ENCODE results near the gene CMIP.

Gene CMIP

GRCh38 chr16:81460075-81460474 is 15.5 kb downstream of the CMIP start:
- Histone ChIP-seq H3K4me3 (ENCODE audit: low read depth, low read length) (no peak overlapping the region), H3K4me1 (no peaks in the 10 kb centered on the region), H3K9ac (no peak overlapping the region), H3K27ac (no peak overlapping the region), H3K36me3 (ENCODE audit: control insufficient read depth, insufficient read depth, low read length) (no peaks in the 10 kb centered on the region), H3K4me2 (ENCODE audit: low read length) (no peak overlapping the region), H2AFZ (no peak overlapping the region), H3K79me2 (peaks cover 36% of the 10 kb centered on the region), H3K27me3 (ENCODE audit: control insufficient read depth, insufficient read depth, low read length) (no peaks in the 10 kb centered on the region), H3K9me3 (ENCODE audit: control insufficient read depth, low read length) (no peaks in the 10 kb centered on the region)
- TF ChIP-seq, protein P1, sequence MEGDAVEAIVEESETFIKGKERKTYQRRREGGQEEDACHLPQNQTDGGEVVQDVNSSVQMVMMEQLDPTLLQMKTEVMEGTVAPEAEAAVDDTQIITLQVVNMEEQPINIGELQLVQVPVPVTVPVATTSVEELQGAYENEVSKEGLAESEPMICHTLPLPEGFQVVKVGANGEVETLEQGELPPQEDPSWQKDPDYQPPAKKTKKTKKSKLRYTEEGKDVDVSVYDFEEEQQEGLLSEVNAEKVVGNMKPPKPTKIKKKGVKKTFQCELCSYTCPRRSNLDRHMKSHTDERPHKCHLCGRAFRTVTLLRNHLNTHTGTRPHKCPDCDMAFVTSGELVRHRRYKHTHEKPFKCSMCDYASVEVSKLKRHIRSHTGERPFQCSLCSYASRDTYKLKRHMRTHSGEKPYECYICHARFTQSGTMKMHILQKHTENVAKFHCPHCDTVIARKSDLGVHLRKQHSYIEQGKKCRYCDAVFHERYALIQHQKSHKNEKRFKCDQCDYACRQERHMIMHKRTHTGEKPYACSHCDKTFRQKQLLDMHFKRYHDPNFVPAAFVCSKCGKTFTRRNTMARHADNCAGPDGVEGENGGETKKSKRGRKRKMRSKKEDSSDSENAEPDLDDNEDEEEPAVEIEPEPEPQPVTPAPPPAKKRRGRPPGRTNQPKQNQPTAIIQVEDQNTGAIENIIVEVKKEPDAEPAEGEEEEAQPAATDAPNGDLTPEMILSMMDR (IDR thresholded peaks at IDR 0.05) = no peak

DNA sequence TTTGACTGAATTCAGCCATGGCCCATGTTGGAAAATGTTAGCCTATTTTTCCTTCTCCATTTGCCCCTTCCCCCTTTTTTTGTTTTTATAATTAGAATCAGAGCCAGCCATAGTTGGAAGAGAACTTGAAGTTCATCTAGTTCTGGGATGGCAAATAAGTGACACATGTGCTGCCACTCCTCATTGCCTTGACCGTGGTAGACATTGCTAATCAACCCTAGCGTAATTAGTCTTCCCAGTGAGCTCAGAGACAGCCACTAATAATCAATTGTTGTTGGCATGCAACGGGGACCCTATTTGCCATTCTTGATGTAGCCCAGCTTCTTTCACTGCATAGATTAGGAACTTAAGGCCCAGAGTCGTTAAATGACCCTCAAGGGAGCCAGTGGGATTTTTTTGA is 16.6 kb downstream of the CMIP start:
- Histone ChIP-seq H3K9ac (no peak overlapping the region), H3K36me3 (ENCODE audit: control insufficient read depth, insufficient read depth, low read length) (no peaks in the 10 kb centered on the region), H2AFZ (no peak overlapping the region), H3K9me3 (ENCODE audit: control insufficient read depth, low read length) (no peaks in the 10 kb centered on the region), H3K27ac (no peak overlapping the region), H3K27me3 (ENCODE audit: control insufficient read depth, insufficient read depth, low read length) (no peaks in the 10 kb centered on the region), H3K4me1 (no peaks in the 10 kb centered on the region), H3K4me2 (ENCODE audit: low read length) (no peak overlapping the region), H3K79me2 (peaks cover 41% of the 10 kb centered on the region), H3K4me3 (ENCODE audit: low read depth, low read length) (no peak overlapping the region)
- TF ChIP-seq, protein P1 (IDR thresholded peaks at IDR 0.05) = no peak

DNA sequence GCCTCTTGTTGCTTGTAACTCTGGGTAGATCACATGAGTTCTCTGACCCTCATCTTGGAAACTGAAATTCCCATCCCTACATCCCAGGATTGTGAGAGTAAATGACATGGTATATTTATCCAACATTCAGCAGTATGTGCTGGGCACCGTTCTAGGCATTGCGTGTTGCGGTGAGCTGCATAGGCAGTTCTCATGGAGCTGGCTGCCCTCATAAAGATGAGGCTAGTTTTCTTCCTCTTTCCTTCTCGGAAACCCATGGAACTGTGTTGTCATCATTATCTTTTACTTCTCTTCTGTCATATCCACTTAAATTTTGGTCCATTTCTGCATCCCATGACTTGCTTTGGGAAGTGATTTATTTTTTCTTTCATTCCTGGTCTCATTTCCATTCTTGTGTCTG is 17.2 kb downstream of the CMIP start:
- Histone ChIP-seq H3K4me2 (ENCODE audit: low read length) (no peak overlapping the region), H3K36me3 (ENCODE audit: control insufficient read depth, insufficient read depth, low read length) (no peaks in the 10 kb centered on the region), H3K79me2 (peaks cover 38% of the 10 kb centered on the region), H3K27me3 (ENCODE audit: control insufficient read depth, insufficient read depth, low read length) (no peaks in the 10 kb centered on the region), H2AFZ (no peak overlapping the region), H3K27ac (no peak overlapping the region), H3K9me3 (ENCODE audit: control insufficient read depth, low read length) (no peaks in the 10 kb centered on the region), H3K4me3 (ENCODE audit: low read depth, low read length) (no peak overlapping the region), H3K4me1 (no peaks in the 10 kb centered on the region), H3K9ac (no peak overlapping the region)
- TF ChIP-seq, protein P1 (IDR thresholded peaks at IDR 0.05) = no peak

GRCh38 chr16:81462683-81463082 is 18.1 kb downstream of the CMIP start:
- Histone ChIP-seq H3K79me2 (peaks cover 38% of the 10 kb centered on the region), H3K9me3 (ENCODE audit: control insufficient read depth, low read length) (no peaks in the 10 kb centered on the region), H3K36me3 (ENCODE audit: control insufficient read depth, insufficient read depth, low read length) (no peaks in the 10 kb centered on the region), H3K27ac (no peak overlapping the region), H3K27me3 (ENCODE audit: control insufficient read depth, insufficient read depth, low read length) (no peaks in the 10 kb centered on the region), H3K9ac (no peak overlapping the region), H2AFZ (no peak overlapping the region), H3K4me2 (ENCODE audit: low read length) (no peak overlapping the region), H3K4me3 (ENCODE audit: low read depth, low read length) (no peak overlapping the region), H3K4me1 (no peaks in the 10 kb centered on the region)
- TF ChIP-seq, protein P1 (IDR thresholded peaks at IDR 0.05) = no peak

GRCh38 chr16:81463296-81463890 is 18.8 kb downstream of the CMIP start:
- Histone ChIP-seq H3K27ac (no peak overlapping the region), H3K9ac (no peak overlapping the region), H3K79me2 (peaks cover 38% of the 10 kb centered on the region), H3K4me1 (no peaks in the 10 kb centered on the region), H3K27me3 (ENCODE audit: control insufficient read depth, insufficient read depth, low read length) (no peaks in the 10 kb centered on the region), H3K4me3 (ENCODE audit: low read depth, low read length) (no peak overlapping the region), H2AFZ (no peak overlapping the region), H3K9me3 (ENCODE audit: control insufficient read depth, low read length) (no peaks in the 10 kb centered on the region), H3K4me2 (ENCODE audit: low read length) (no peak overlapping the region), H3K36me3 (ENCODE audit: control insufficient read depth, insufficient read depth, low read length) (no peaks in the 10 kb centered on the region)
- TF ChIP-seq, protein P1 (IDR thresholded peaks at IDR 0.05) = no peak

Data from parathyroid adenoma (tissue), 2 donors.